ENCODE results near the gene CPEB4.

CPEB4 gene

DNA sequence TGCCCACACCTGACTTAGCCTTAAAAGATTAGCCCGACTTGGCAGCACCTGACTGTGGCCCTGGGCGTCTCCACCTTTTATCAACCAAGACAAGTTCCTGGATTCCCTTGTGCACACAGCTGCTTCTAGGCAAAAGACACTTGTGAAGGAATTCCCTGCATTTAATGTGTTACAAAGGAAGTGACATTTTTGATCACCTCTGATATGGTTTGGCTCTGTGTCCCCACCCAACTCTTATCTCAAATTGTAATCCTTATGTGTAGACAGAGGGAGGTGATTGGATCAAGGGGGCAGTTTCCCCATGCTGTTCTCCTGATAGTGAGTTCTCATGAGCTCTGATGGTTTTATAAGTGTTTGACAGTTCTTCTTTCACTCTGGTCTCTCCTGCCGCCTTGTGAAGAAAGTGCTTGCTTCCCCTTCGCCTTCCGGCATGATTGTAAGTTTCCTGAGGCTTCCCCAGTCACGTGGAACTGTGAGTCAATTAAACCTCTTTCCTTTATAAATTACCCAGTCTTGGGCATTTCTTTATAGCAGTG, 2.6 kb upstream of the CPEB4 start:
- no peak for DNase-seq

- no peak for DNase-seq
Observed at GRCh38 chr5:173886150-173886549, 2.0 kb upstream of the CPEB4 start.

DNA sequence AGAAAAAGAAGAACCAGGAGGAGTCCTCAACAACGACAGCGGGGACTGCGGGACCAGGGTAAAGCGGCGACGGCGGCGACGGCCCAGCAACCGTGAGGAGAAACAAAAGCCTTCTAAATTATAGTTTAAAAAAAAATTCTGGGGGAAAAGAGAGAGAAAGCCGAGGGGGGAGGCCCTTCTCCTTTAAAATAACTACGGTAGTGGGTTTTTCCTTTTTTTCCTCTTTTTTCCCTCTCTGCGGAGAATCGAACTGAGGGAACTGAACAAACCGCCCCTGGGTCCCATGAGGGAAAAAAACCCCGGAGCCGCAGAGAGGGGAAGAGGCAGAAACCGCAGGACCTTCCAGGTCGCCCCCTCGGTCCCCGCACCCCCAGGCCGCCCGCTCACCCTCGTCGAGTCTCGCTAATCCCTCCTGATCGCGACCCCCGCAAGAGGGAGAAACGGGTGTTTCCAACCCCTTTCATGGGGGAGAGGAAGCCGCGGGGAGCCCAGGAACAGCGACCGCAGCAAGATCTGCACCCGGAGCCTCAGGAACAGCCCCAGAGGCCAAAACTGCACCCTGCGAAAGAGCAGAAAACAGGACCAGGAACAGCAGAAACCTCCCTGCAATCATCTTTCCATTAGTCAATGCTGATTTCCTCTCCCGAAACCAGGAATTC, 453 bp downstream of the CPEB4 start:
- DNase-seq = no peak

DNA sequence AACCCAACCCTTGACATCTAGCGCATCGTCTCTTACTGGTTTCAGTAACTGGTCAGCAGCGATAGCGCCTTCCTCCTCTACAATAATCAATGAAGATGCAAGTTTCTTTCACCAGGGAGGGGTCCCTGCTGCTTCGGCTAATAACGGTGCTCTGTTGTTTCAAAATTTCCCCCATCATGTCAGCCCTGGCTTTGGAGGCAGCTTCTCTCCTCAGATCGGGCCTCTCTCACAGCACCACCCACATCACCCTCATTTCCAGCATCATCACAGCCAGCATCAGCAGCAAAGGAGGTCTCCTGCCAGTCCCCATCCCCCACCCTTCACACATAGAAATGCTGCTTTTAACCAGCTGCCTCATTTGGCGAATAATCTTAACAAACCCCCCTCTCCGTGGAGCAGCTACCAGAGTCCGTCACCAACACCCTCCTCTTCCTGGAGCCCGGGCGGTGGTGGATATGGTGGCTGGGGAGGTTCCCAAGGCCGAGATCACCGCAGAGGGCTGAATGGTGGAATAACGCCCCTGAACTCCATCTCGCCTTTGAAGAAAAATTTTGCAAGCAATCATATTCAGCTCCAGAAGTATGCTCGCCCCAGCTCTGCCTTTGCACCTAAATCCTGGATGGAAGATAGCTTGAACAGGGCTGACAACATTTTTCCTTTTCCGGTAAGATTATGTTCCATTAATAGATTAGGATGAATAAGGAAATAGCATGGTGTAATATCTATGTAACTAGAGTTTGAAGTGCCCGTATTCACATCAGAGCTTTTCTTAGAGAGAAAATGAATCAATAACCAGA, 2.2 kb downstream of the CPEB4 start:
- no peak for DNase-seq

DNA sequence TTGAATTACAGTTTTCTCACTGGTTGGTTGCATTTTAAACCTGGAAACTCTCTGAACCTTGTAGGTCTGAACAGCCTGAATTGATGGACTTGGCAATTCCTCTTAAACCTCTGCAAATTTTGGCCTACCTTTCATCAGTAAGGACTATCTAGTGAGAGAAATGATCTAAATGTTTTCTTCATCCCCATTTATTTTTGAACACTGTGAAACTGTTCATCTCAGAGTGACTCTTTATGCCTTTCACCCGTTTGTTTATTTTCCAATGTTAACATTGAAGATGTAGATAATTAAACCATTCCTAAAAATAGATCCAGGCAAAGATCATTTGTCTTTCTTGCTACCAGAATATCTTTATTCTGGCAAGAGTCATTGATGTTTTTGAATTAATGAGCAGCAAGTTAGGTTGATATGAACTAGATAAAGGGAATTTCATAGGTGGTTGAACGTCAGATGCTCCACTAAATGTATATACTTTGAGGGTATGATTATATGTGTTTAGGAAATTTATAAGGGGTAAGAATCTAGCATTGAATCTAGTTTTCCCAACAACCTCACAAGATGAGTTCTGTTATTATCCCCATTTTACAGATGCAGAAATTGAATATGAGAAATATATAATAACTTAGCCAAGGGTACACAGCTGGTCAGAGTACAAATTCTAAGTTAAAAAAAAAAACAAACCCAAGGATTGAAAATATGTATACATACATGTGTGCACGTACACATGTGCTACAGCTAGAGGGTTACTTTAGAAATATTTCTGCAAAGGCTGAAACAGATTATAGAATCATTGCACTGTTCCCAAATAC, 3.4 kb downstream of the CPEB4 start:
- no peak for DNase-seq

DNA sequence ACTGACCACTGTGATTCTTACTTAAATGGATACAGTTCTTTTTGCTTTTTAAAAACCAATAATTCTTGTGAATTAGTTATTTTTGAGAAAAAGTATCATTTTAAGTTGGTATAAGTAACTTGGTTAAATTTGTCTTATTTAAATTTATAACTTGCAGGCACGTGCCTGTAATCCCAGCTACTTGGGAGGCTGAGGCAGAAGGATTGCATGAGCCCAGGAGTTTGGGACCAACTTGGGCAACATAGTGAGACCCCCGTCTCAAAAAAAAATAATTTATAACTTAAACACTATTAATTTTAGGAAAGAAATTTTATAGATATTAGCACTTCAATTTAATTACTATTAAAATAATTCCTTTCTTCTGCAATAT, 5.0 kb downstream of the CPEB4 start:
- no peak for DNase-seq

DNA sequence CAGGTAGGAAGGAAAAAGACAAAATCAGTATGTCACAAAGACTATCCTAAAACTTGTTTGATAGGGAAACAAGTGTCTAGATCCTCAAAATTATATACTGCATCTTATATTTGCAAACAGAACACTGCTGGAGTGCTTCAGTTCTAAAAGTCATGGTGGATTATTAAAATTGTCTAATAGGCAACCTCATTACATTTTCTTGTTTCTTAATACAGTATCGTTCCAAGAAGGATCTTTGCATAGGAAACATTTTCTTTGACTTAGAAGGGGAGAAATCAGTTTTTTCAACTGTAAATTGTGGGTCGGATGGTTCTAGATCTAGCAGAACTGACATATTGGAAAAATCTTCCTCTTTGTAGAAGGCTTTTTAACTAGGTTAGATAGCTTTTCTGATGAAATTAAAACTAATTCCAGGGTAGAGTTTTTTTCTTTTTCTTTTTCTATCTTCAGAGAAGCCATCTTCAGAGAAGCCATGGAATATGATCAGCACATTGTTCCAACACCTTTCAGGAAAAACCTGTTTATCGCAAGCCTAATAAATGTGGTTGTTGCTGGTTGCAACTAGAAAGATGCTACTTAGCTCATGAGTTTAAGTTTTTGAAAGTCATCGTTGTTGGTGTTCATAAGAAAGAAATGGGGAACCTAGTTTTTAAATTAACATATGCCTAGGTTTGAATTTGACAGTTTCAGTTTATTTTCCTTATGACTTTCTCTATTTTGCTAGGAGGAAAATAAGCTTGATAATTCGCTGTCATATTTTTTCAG, 7.4 kb downstream of the CPEB4 start:
- DNase-seq = no peak

DNA sequence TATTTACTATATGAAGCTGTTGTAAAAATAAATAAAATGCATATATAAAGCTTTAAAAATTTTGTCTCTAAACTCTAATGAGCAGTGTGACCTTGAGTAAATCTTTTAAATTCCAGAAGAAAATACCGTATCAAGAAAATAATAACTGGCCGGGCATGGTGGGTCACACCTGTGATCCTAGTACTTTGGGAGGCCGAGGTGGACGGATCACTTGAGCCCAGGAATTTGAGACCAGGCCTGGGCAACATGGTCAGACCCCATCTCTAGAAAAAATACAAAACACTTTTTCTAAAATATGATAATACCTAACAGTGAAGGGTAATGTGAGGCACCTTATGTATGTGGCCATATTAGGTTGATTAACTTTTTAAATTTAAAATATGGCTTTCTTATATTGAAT, 8.5 kb downstream of the CPEB4 start:
- DNase-seq = no peak

DNA sequence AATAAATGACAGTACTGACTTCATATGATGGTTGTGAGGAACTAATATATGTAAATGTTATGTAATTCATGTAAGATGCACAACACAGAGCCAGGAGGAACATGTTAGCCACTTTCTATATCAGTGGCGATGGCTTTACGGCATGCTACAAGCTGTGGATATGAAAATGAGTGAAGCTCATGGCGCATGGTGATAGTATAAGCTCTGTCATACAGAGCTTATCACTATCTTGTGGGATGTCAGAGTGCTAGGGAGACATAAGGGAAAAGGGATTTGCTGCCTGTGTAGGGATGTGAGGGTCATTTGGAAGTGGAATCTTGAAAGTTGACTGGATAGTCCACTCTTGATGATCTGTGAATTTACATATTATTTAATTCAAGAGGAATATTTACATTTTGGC, 13.6 kb downstream of the CPEB4 start:
- DNase-seq = no peak

- DNase-seq = no peak
Observed at GRCh38 chr5:173902334-173902733, 14.2 kb downstream of the CPEB4 start.

GRCh38 chr5:173902743-173903142, 14.6 kb downstream of the CPEB4 start:
- DNase-seq = no peak

DNA sequence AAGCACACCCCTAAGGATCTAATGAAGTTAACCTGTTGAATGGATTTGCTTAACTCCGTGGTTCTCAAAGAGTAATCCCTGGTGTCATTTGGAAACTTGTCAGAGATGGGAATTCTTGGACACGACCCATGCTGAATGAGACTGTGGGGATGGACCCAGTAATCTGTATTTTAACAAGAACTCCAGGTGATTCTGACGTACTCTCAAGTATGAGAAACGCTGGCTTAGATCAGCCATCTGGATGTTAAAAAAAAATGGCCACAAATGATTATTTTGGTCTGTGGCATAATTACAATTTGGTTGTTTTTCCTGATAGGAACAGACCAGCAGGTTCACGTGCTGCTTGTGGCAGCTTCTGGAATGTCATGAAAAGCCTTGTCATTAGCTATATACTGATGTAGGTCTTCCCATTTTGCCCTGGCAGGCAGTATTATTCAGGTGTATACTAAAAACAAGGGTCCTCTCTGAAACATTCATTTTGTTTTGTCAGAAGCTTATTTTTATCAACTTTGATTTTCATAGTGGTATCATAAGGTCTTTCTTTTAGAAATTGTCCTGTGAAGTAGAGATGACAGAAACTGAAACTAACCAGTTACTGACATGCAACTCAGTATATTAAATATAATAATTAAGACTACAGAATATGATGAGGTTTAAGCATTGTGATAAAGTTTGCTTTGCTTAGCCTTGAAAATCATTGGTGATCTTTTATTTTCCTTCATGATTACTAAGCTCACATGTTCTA, 15.4 kb downstream of the CPEB4 start:
- DNase-seq = no peak

DNA sequence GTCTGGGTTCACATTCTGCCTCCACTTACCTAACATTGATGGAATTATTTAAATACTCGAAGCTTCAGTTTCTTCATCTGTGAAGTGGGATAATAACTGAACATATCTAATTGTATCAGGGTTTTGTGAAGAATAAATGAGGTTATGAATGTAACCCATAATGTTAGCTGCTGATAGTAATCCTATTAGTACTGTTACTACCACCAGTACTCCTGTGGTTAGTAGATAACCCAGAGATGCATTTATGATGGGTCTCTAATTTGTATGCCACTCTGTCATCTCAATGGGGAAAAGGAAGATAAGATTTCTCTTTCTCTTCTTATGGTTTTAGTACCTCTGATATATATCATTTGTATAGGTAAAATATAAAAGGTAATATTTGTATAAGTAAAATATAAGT, 16.0 kb downstream of the CPEB4 start:
- DNase-seq = no peak

DNA sequence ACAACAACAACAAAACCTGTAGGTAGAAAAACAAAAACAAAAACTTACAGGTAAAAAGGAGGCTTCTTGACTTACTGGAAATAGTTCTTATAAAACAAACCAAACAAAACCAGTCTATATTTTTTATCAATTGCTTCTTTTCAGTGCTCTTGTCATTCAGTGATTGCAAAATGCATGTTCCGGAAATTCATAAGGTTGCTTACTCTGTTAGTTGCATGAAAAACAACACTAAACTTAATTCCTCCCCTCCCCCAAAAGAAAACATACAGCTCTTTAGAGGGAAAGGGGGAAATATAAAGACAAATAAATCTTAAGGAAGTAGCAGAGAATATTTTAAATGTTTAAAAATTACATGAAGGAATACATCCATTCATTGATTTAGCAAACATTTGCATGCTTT, 19.1 kb downstream of the CPEB4 start:
- DNase-seq = no peak

DNA sequence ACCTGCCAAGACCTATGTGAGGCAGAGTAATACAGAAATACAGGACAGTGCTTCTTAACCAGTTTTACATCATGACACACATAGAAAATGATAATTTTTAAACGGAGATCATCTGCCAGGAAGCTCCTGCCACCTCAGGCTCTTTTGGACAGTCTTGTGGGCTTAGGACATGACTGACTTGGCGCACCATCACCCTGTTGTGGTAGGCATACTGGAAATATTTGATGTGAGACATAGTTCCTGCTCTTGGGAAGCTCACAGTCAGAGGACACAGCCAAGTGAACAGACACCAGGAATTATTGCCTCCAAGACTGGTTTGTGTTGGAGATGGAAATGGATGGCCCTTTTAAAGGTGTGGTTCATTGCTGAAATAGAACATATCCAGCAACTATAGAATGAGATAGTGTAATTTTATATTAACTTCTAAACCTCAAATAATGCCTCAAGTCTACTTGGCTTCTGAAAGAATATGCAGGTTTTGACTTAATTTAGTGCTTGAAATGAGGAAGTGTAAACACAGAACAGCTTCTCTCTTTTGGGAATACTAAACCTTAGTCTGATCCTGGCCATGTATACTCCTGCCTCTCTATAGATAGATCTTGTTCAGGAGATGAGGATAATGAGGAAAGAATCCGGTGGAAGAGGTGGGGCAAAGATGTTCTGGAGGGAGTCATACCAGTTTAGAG, 19.7 kb downstream of the CPEB4 start:
- DNase-seq = no peak

DNA sequence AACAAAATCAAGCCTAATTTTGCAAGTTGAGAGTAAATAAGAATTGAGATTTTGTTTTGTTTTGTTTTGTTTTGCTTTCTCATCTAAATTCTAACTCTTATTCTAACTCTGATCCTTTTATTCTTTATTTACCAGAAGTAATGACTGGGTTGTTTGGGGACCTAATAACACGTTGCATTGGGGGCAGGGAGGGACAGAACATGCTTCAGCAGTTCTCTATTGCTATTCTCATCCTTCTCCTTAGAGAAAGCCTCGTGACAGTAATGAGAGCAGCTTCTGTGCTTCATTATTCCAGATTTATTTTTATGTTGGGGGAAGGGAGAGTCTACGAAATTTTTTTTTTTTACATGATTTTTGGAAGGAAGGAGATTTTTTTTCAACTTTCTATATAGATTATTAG, 21.1 kb downstream of the CPEB4 start:
- DNase-seq = no peak

GRCh38 chr5:173910215-173910614, 22.1 kb downstream of the CPEB4 start:
- no peak for DNase-seq

DNA sequence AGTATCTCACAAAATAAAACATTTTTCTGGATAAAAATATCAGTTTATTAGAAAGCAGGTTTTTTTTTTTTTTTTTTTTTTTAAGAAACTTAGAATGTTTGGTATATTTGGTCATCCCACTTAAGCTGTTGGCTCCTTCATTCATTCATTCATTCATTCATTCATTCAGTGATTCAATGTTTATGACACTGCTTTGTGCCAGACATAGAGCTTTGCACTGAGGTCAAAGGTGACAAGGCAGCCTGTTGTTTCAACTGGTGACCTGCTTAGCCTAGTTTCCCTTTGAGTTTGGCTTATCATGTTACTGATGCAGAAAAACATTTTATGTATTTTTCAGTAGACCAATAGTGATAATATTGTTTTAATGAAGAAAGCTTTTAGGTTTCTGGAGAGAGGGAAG, 23.5 kb downstream of the CPEB4 start:
- no peak for DNase-seq

DNA sequence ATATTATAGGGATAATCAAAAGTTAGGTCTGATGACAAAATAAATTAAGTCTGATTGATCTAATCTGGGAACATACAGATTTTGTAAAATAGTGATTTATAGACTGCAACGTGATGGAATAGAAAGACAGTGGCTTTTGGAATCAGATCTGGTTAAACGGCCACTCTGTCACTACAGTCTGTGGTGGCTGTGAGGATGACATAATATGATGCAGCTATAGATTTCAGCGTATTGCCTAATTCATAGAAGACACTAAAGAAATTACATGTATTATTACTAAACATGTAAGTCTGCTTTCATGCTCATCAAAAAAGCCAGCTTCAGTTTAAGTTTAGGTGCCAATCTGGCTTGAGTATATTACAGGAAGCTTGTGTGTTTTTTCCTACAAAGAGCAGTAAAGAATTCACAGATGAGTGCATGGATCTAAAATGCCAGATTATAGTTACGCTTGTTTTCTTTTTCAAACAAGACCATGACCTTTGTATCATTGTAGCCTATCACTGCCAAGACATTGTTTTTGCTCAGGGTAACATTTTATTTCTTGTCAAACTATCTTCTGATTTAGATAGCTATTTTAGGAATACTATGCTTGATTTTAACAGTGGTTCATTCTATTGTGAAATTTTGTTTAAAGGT, 25.7 kb downstream of the CPEB4 start:
- no peak for DNase-seq

- DNase-seq = no peak
Observed at GRCh38 chr5:173915310-173916014, 27.3 kb downstream of the CPEB4 start.
